ENCODE data around the gene DUSP5. TPM values are rescaled to one million over a fixed set of nuclear protein-coding genes. Genes with fewer than 3 reads are reported as not detected.

Gene DUSP5
- total RNA-seq, 1 experiment from 2014 or later, result 137 TPM

GRCh38 chr10:110539091-110539490, 41.4 kb downstream of the DUSP5 start:
- Histone ChIP-seq H3K36me3 (ENCODE audit: control insufficient read depth in 1 of 2, insufficient read depth in 2 of 2, low read length in 2 of 2) (no peaks in the 10 kb centered on the region), H3K27me3 (ENCODE audit: insufficient read depth, low read length) (no peaks in the 10 kb centered on the region), H3K9me3 (ENCODE audit: control insufficient read depth in 1 of 2, insufficient read depth in 1 of 2, low read depth in 1 of 2, low read length in 2 of 2) (no peaks in the 10 kb centered on the region), H4K20me1 (ENCODE audit: insufficient read depth) (no peaks in the 10 kb centered on the region), H3K4me1 (ENCODE audit: control insufficient read depth in 1 of 2, insufficient read depth in 2 of 2, low read length in 2 of 2) (peaks cover 11 to 28% of the 10 kb centered on the region in 2 experiments), H3K9me2 (ENCODE audit: insufficient read depth) (no peaks in the 10 kb centered on the region), H3K79me2 (ENCODE audit: insufficient read depth, low read length) (no peaks in the 10 kb centered on the region), H3K9ac (ENCODE audit: low read length) (no peak overlapping the region), H2AFZ (ENCODE audit: low read depth, low read length, poor library complexity, severe bottlenecking) (no peak overlapping the region), H3K4me2 (ENCODE audit: low read length) (no peak overlapping the region), H3K4me3 (replicated peaks in 1 of 2; ENCODE audit: low read depth in 1 of 2, low read length in 2 of 2) (no peak overlapping the region), H3K27ac (ENCODE audit: low read depth, low read length) (no peak overlapping the region)
- no peak for ATAC-seq
- TF ChIP-seq POLR2AphosphoS5 (IDR thresholded peaks at IDR 0.05; ENCODE audit: low read depth, low read length), result no peak
- no peak for TF ChIP-seq CEBPB (IDR thresholded peaks at IDR 0.05; ENCODE audit: low read depth)
- TF ChIP-seq FOSL1 (IDR thresholded peaks at IDR 0.05; ENCODE audit: low read depth), result no peak
- TF ChIP-seq POLR2A (IDR thresholded peaks at IDR 0.05; ENCODE audit: borderline replicate concordance, extremely low read depth, insufficient read depth, insufficient read length), result no peak
- no peak for TF ChIP-seq JUND (IDR thresholded peaks at IDR 0.05)
- TF ChIP-seq, protein P1, sequence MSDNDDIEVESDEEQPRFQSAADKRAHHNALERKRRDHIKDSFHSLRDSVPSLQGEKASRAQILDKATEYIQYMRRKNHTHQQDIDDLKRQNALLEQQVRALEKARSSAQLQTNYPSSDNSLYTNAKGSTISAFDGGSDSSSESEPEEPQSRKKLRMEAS (IDR thresholded peaks at IDR 0.05), result no peak
- no peak for TF ChIP-seq SP1 (IDR thresholded peaks at IDR 0.05; ENCODE audit: low read depth)
- TF ChIP-seq ZNF274 (IDR thresholded peaks at IDR 0.05; ENCODE audit: low read depth, low read length), result no peak
- TF ChIP-seq EGR1 (IDR thresholded peaks at IDR 0.05; ENCODE audit: low read depth), result no peak
- TF ChIP-seq TCF7L2 (IDR thresholded peaks at IDR 0.05; ENCODE audit: borderline replicate concordance, extremely low read depth, insufficient read depth, insufficient read length), result no peak
- TF ChIP-seq RAD21 (IDR thresholded peaks at IDR 0.05; ENCODE audit: low read depth), result no peak
- no peak for TF ChIP-seq ATF3 (IDR thresholded peaks at IDR 0.05)
- TF ChIP-seq EZH2 (IDR thresholded peaks at IDR 0.05), result no peak
- no peak for DNase-seq (ENCODE audit: low read depth, low spot score)
- RAD21 ChIA-PET (ENCODE audit: low non-redundant PET in 1 of 2, low total read pairs in 2 of 2, uncharacterized antibody in 2 of 2, unreplicated experiment in 2 of 2), result no interaction called here
- BruUV-seq (replicated peaks), result no TSS peak
- intact Hi-C loops (cut with micrococcal nuclease), result loop anchor here (10.0 kb wide), 1 partner anchor 124 kb away; no protein-coding TSS in a partner anchor
- POLR2A ChIA-PET, result interaction anchor here (1.9 kb wide), 1 partner anchor 26 kb away, joined by 5 read pairs; no protein-coding TSS in a partner anchor
- CTCF ChIA-PET, result interaction anchor here (2.0 kb wide), 1 partner anchor 8 kb away, joined by 5 read pairs; no protein-coding TSS in a partner anchor

All from HCT116 (cell line).